IPS-11a (cell line): Measurements from ENCODE around the gene MYO7A.

Source experiments
- H3K4me3 ChIP-seq: one replicate; pipeline ENCODE4 v1.5.1; 2013; ENCODE audit warnings: low read depth, low read length, control low read depth

MYO7A gene

GRCh38 chr11:77211594-77212251 lies 83.7 kb downstream of the MYO7A start:
- H3K4me3 ChIP-seq = no peak overlapping the region

GRCh38 chr11:77212314-77213007 lies 84.4 kb downstream of the MYO7A start:
- H3K4me3 ChIP-seq = no peak overlapping the region

GRCh38 chr11:77213029-77213579 lies 85.1 kb downstream of the MYO7A start:
- no peak overlapping the region for H3K4me3 ChIP-seq

GRCh38 chr11:77213589-77214428 lies 85.8 kb downstream of the MYO7A start:
- no peak overlapping the region for H3K4me3 ChIP-seq

- H3K4me3 ChIP-seq = no peak overlapping the region
Measured at GRCh38 chr11:77214557-77214956, 86.5 kb downstream of the MYO7A start.

- H3K4me3 ChIP-seq = no peak overlapping the region
Measured at GRCh38 chr11:77215106-77215505, 87.1 kb downstream of the MYO7A start.

- no peak overlapping the region for H3K4me3 ChIP-seq
Measured at GRCh38 chr11:77217156-77217555, 89.1 kb downstream of the MYO7A start.

GRCh38 chr11:77223797-77224196 lies 95.8 kb downstream of the MYO7A start:
- no peak overlapping the region for H3K4me3 ChIP-seq

- H3K4me3 ChIP-seq = no peak overlapping the region
Measured at GRCh38 chr11:77230878-77231605, 103.0 kb downstream of the MYO7A start.

- H3K4me3 ChIP-seq = no peak overlapping the region
Measured at GRCh38 chr11:77231800-77232199, 103.8 kb downstream of the MYO7A start.

- H3K4me3 ChIP-seq = no peak overlapping the region
Measured at GRCh38 chr11:77232242-77232641, 104.2 kb downstream of the MYO7A start.

- no peak overlapping the region for H3K4me3 ChIP-seq
Measured at GRCh38 chr11:77233011-77233410, 105.0 kb downstream of the MYO7A start.

GRCh38 chr11:77236901-77237300 lies 108.9 kb downstream of the MYO7A start:
- no peak overlapping the region for H3K4me3 ChIP-seq

- no peak overlapping the region for H3K4me3 ChIP-seq
Measured at GRCh38 chr11:77244277-77245027, 116.4 kb downstream of the MYO7A start.

- no peak overlapping the region for H3K4me3 ChIP-seq
Measured at GRCh38 chr11:77249427-77249826, 121.4 kb downstream of the MYO7A start.

GRCh38 chr11:77250881-77251640 lies 123.0 kb downstream of the MYO7A start:
- H3K4me3 ChIP-seq = no peak overlapping the region

GRCh38 chr11:77252555-77253270 lies 124.7 kb downstream of the MYO7A start:
- H3K4me3 ChIP-seq = no peak overlapping the region

- no peak overlapping the region for H3K4me3 ChIP-seq
Measured at GRCh38 chr11:77253690-77254089, 125.6 kb downstream of the MYO7A start.

GRCh38 chr11:77259641-77260040 lies 131.6 kb downstream of the MYO7A start:
- no peak overlapping the region for H3K4me3 ChIP-seq
